ENCODE measurements around the gene NEUROG3.

Gene NEUROG3, protein sequence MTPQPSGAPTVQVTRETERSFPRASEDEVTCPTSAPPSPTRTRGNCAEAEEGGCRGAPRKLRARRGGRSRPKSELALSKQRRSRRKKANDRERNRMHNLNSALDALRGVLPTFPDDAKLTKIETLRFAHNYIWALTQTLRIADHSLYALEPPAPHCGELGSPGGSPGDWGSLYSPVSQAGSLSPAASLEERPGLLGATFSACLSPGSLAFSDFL

DNA sequence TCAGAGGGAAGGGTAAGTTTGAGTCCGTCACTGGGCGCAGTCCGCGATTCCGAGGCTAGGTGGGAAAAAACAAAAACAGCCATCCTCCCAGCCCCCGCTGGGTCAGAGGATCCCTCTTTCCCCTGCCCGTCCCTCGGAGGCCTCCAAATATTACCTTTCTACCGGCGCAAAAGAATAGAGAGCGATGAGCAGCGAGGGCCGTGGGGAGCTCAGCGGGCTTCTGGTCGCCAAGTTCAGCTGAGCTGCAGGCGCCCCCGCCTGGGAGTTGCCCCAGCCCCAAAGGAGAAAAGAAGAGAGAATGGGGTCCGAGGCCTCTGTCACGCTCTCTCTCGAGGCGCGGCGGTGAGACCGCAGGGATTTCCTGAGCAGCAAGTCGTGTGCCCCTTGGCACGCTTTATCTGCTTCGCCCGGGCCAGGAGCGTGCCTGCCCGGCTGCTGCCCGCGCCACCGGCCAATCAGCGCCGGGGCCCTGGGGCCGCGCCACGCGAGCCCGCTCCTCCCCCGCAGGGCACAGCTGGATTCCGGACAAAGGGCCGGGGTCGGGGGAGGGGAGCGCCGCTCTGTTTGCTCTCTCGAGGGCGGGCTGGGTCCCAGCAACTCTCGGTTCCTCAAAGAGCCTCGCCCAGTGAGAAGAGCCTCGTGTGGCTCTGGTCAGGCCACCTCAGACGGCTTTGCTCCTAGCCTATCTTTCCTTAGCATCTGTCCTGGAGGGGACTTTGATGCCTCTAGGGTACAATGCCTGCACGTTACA is at the start of gene NEUROG3:
NEUROG3 (minus strand) TSS at position 367 of the 751 bp plus-strand sequence. CDS start 379 bp downstream, outside the sequence.
- DNase-seq, result no peak

DNA sequence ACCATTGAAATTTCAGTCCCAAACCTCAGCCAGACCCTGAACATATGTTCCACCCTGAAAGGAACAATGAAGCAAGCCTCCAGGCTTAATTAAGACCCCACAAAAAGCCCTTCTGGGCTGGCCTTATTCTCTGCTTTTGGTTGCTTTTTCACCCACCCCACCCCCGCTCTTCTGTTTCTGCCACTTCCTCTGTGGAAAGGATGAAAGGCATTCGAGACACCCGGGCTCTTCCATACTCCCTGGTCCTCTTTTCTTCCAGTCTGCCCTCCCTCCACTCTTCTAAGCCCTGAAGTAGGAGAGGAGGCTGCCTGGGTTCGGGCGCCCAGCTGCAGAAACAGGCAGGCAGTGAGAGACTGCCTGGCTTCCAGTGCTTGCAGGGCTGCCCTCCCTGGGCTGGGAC is 47.4 kb upstream of the NEUROG3 start:
- no peak for DNase-seq

DNA sequence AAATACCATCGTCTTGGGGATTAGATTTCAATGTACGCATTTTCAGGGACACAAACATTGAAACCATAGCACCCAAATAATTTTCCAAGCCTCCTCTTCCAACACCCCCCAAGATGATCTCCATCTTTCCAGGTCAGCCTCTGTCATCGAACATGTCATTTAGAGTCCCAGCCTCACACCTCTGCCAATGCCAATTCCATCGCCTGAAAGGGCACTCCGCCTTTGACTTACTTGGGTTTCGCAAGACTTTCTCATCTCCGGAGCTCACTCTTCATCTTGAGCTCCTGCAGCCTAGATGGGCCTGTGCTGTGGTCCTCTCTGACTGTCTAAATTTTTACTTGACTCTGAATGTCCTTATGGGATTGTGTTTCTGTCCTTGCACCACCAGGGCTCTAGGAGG is 46.4 kb upstream of the NEUROG3 start:
- no peak for DNase-seq

DNA sequence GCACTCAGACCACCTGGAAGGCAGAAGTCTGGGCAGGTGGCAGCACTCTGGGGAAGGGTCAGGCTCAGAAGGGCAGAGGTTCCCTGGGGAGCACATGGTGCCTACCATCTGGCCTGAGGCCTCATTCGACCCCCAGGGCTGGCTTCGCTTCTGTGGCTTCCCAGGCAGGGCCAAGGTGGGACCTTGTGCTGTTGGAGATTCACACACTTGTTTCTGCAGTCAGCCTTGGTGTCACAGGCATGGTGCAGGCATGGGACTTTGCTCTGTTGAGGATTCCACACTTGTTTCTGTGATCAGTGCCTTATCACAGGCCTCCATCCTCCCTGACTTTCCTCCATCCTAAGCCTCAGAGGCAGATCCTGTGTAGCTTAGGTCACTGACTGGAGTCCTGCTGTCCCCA is 45.5 kb upstream of the NEUROG3 start:
- DNase-seq, result no peak

DNA sequence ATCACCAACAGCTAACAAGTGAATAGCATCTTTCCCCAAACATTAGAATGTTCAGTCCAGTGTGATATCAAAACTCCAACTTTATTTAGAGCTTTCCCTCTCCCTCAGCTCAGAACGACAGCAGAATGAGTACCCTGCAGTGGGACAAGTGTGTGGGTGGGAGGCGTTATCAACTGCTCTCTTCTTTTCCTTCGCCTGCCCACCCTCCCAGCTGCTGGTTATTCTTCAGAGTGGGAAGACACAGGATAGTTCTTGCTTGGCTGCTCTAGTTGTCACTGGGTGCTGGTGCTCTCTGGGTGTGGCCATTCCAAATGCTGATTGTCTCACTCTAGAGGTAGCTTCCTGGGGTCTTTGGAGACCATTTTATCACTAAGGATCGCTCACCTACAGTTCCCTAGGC is 43.1 kb upstream of the NEUROG3 start:
- DNase-seq, result no peak

DNA sequence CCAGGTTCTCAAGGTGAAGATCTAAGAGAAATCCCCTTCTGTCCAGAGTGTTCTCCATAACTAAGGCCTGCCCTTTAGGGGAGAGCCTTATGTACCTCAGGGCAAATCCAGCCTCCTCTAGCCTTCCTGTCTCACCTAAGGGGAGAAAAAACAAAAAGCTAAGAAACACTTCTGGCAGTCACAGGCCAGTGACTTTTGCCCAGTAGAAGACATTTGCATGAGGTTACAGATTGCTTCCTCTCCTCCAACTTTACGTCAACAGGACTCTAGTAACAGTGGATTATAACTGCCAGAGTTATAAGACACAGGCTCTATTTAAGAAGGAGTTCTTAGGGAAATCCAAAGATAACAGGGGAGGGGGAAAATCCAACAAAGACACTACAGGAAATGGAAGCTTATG is 40.9 kb upstream of the NEUROG3 start:
- DNase-seq, result no peak

DNA sequence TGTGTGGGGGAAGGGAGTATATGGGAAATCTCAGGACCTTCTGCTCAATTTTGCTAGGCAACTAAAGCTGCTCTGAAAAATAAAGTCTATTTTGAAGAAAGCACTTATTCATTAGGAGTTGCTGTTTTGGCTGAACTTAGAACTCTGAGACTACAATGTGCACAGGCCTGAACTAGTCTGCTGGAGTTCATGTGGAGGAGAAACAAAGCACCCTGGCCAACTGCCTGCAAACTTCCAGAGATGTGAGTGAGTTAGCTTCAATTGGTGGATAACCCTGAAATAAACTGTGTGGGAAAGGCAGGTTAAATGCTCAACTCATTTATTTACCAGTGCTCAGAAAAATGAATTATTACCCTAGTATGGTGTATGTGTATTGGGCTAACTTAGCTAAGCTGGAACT is 39.5 kb upstream of the NEUROG3 start:
- no peak for DNase-seq

DNA sequence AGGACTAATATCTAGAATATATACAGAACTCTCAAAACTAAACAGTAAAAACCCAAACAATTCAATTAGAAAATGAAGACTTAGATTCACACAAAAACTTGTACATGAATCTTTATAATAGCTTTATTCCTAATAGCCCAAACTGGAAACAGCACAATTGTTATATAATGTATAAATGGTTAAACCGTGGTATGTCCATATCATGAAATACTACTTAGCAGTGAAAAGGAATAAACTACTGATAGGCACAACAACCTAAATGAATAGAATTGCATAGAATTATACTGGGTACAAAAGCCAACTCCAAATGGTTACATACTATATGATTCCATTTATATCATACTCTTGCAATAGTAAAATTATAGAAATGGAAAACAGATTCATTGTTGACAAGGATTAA is 35.9 kb upstream of the NEUROG3 start:
- no peak for DNase-seq

DNA sequence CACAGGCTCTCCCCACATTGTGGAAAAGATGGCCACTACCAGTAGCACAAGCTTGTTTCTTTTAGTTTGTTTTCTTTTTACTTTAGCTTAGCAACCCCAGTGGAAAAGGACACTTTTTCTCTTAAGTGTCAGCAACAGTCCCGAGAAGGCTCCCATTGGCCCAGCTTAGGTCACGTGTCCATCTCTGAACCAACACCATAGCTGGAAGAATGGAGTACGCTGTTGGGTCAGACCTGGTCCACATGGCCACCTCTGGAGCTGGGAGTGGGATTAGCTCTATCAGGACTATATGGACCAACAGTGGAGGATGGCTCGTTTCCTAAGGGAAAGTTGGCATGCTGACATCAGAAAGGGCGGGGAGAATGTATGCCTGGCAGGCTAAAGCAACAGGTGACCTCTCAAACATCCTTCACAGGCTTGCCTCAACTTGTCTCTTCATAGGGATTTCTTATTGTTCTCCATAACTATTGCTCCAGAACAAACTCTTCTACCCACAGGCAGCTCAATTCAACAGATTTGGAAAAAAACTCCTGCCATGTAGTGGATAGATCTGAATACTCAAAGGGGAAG is 27.6 kb upstream of the NEUROG3 start:
- DNase-seq, result no peak

DNA sequence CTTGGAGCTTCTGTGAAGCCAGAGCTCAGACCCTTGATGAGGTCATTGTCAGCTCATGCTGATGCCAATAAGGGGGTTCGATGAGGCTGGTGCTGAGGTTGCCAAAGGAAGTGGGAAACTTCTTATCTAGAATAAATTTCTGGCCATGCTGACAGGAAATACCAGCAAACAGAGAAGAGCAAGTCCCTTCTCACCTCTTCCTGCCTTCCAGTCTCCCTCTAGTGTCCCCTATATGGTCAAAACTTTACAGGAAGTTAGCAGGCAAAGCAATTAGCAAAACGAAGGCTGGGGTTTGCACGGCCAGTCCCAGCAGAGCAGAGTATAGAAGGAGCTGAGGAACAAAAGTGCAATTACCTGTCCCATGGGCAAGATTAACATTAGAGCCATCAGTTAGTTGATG is 15.1 kb upstream of the NEUROG3 start:
- DNase-seq, result no peak

DNA sequence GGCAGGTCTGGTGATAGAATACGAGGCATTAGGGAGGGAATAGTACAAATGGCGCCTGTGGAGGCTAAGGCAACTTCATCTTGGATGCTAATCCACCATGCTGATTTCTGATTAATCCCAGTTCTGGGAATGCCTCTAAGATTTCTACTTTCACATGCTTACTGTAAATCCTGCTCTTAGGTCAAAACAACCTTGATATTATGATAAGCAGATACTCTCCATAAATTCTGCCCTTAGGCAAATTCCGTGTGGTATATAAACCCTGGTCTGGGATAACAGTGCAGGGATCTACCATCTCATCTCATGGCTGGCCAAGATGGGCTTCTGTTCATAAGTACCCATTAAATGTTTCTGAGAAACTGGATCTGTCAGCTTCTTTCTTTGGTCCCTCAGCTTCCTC is 11.4 kb upstream of the NEUROG3 start:
- no peak for DNase-seq

DNA sequence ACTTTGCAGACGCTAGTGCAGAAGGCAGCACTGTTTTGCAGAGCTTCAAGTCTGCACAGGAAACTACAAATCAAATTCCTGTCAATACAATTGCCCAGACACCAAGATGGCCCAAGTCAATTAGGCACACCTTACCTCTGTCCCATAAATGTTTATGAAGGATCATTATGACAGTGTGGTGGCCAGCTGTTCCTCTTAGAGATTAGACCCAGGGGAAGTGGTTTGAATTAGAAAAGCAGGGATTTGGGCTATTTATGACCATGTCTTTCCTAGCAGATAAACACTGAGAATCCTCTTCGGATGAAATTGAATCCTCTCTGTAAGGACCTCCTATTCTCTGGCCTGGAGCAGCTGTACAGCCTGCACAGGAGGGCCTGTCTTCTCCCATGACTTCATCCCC is 9.9 kb upstream of the NEUROG3 start:
- no peak for DNase-seq

DNA sequence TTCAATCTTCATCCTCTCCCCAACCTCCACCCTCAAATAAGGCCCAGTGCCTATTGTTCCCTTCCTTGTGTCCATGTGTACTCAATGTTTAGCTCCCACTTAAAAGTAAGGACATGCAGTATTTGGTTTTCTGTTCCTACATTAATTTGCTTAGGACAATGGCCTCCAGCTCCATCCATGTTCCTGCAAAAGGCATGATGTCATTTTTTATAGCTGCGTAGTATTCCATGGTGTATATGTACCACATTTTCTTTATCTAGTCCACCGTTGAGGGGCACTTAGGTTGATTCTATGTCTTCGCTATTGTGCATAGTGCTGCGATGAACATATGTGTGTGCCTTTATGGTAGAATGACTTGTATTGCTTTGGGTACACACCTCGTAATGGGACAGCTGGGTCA is 7.2 kb upstream of the NEUROG3 start:
- DNase-seq, result no peak

DNA sequence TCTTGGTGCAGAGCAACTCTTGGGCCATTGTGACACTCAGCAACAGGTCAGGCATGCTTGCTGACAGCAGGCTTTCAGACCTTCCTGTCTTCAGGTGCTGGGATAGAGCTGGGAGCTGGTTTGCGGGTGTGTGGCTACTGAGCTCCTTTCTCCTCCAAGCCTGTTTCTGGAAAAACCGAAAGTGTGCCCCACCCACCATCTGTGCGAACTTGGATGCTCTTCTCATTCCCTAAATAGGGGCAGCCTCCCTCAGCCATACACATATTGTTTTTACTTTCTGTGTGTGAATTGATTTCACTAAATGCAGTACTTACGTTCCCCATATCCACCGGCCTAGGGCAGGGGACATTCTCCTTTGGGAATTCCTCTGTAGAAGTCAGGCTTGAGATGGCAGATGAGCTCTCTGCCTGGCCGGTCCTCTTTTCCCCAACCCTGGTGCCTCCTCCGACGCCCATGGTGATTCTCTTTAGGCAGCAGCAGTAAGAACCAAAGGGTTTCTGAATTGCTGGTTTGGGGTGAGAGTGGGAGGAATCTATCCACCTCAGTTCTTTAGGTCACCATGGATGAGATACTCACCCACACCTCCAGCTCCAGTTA is 6.3 kb upstream of the NEUROG3 start:
- DNase-seq, result no peak

DNA sequence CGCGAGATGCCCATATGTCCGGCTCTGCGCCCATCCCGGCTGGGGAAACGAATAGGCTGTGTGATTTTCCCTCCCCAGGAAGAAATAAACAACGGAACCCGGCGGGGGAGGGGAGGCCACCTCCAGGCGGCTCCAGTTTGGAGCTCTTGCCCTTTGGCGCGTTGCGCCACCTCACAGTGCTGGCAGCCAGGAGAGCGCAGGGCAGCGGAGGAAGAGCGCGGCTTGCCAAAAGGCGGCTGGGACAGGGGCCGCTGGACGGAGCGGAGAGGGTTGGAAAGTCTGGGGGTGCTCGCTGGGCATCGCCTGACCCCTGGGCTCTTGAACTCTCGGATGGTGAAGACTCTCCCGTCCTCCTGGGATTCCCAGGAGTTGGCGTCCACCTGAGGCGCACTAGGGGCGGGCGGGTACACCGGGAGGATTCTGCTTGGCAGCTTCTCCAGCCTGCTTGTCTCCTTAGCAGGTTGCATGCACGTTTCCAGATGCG is 5.3 kb upstream of the NEUROG3 start:
- no peak for DNase-seq

DNA sequence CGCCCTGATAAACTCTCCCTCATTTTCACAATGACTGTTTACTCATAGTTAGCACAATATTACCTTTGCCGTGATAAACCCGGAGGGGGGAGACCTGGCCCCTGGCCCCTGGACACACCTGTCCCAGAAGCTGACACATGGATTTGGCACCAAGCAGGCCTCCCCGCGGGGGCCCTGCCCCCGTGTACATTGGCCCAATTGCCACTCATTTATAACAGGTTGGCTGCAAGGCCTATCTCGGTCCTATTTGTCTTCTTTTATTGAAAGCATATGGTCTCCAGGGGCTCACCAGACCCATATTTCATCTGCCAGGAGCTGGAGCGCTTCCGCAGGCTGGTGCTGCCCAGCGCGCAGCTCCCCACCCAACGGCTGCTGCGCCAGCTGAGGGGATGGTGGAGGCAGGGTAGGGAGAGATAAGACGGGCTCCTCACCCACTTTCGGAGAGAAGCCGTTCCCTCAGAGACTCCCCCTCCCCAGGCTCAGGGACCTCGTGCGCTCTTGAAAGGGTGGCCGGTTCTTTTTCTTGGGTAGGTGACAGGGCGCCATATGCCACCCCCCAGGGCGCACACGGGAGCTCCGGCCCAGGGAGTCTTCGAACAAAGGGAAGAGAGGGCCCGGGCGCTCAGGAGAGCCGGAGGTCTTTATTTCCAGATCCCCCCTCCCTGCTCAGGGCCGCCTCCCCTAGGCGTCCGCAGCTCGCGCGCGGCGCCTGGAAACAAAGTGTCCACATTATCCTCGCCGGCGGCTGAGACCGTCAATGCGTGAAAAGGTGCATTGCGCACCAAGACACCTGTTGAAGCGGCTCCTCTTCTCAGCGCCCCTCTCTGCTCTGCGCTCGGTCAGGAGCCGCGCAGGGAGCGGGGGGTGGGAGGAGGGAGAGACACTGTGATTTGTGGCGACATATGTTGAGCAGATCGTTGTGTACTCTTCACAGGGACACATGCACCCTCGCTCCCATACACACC is 4.3 kb upstream of the NEUROG3 start:
- DNase-seq, result no peak

DNA sequence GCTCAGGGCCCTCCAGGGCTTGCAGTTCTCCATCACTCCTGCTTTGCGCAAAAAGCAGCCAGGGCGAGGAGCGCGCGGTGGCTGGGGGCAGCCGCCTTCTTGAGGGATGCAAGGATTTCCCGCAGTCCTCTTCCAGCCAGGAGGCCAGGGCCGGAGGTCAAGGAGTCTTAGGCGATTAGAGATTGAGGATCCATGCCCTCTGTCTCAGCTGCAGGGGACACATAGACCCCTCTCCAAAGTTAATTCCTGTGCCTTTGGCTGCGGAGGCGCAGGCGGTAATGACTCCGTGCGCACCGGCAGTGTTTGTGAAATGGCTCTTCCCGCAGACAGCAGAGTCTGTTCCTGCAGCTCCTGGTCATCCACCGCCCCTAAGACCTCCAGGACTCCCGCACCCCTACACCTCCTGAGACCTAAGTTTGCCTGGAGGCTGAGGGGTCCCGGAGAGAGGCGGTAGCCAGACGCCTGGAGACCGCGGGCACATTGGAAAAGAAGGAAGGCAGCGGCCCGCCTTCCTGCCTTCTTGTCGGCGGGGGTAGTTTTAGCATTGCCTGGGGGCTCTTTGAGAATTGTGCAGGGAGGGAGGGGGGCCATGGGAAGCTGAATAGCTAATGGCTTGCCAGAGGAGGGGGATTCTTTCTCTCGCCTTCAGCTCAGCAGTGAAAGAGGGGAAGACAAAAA is 3.3 kb upstream of the NEUROG3 start:
- no peak for DNase-seq

DNA sequence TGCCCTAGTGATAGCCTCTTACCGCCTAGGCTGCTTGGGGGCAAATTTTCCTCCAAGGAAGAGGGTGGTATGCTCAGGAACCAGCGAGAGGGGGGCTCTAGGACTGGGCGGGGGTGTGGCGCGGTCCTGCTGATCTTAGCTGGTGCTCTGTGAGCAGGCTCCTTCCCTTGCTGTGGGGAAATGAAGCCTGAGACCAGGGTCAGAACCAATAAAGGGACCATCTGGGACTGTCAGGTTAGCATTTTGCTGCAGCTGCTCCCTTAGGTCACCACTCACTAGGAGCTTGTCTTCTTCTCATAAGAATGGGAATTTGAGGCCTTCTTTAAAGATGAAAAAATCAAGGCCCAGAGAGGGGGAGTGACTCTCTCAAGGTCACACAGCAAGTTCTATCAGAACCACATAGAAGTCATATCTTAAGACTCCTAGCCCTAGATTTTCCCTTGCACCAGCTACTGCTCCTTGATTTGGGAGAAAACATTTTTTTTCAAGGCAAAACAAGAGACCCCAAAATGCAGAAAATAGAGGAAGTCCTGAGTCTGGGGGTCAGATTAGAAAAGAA is 2.0 kb upstream of the NEUROG3 start:
- DNase-seq, result no peak

DNA sequence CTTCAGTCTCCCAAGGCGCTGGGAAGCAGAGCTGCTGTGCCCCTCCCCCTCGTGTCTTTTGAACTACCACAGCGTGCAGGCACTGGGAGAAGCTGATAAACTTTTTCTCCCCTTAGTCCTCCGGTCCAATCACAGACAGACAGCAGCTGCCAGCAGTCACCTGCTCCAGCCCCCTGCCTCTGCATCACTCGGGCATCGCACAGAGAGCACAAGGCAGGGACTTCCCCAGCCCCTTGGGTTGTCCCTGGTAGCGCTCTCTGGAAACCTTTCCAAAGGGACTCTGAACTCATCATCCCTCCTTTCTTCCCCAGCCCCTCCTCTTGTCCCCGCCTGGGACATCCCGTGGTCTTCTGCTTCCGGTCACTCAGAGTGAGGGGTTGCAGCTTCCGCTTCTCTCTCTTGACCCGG is 1.4 kb upstream of the NEUROG3 start:
- no peak for DNase-seq

DNA sequence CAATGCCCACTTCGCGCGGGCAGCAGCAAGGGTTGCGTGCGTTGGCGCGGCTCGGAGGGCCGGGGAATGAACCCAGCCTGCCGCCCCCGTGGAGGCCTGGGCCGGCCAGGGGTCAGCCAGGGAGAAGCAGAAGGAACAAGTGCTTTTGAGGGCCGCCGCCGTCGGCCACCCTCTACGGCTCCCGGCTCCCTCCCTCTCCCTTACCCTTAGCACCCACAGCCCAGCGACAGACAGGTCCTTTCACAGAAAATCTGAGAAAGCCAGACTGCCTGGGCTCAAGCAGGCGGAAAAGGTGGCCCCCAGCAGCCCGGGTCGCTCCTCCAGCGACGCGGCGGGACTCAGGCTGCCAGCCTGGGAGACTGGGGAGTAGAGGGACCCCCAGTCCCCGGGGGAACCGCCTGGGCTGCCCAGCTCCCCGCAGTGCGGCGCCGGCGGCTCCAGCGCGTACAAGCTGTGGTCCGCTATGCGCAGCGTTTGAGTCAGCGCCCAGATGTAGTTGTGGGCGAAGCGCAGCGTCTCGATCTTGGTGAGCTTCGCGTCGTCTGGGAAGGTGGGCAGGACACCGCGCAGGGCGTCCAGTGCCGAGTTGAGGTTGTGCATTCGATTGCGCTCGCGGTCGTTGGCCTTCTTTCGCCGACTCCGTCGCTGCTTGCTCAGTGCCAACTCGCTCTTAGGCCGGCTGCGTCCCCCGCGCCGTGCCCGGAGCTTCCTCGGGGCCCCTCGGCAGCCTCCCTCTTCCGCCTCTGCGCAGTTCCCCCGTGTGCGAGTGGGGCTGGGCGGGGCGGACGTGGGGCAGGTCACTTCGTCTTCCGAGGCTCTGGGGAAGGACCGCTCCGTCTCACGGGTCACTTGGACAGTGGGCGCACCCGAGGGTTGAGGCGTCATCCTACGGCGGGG is 815 bp downstream of the NEUROG3 start:
- peak; percentile 56 for DNase-seq
